NCI-H2227 treated with DMSO at 0.1 percent for 48 hours (cell line): ENCODE results near the gene DRAM1.
"Not testable (repeated sequence)": the region's sequence is repeated elsewhere in the genome, so short reads cannot be mapped to it uniquely, and the experiment has no call there.

Experiments
- DNase-seq: peaks from one replicate; lab custom pipeline; 2025; lab: John Stamatoyannopoulos, UW

Gene DRAM1

GRCh38 chr12:101859664-101860607 lies 17.4 kb upstream of the DRAM1 start:
- no peak for DNase-seq

GRCh38 chr12:101861688-101862087 lies 15.7 kb upstream of the DRAM1 start:
- not testable (repeated sequence) for DNase-seq

- no peak for DNase-seq
These were observed 15.1 kb upstream of the DRAM1 start for GRCh38 chr12:101862245-101862644.

GRCh38 chr12:101863981-101864380 lies 13.4 kb upstream of the DRAM1 start:
- DNase-seq, result no peak

- no peak for DNase-seq
These were observed 10.6 kb upstream of the DRAM1 start for GRCh38 chr12:101866615-101867373.

- DNase-seq, result not testable (repeated sequence)
These were observed 9.8 kb upstream of the DRAM1 start for GRCh38 chr12:101867619-101868018.

- DNase-seq, result no peak
These were observed 6.5 kb upstream of the DRAM1 start for GRCh38 chr12:101870925-101871324.

- no peak for DNase-seq
These were observed 2.2 kb upstream of the DRAM1 start for GRCh38 chr12:101875162-101875561.

GRCh38 chr12:101876322-101876860 lies 989 bp upstream of the DRAM1 start:
- no peak for DNase-seq

- DNase-seq, result no peak
These were observed 444 bp downstream of the DRAM1 start for GRCh38 chr12:101877806-101878242.

GRCh38 chr12:101878243-101878821 lies 952 bp downstream of the DRAM1 start:
- DNase-seq, result no peak

GRCh38 chr12:101880769-101881168 lies 3.4 kb downstream of the DRAM1 start:
- no peak for DNase-seq

- no peak for DNase-seq
These were observed 3.8 kb downstream of the DRAM1 start for GRCh38 chr12:101881228-101881627.

- no peak for DNase-seq
These were observed 6.8 kb downstream of the DRAM1 start for GRCh38 chr12:101884174-101884573.

- not testable (repeated sequence) for DNase-seq
These were observed 7.5 kb downstream of the DRAM1 start for GRCh38 chr12:101884781-101885340.

- no peak for DNase-seq
These were observed 8.7 kb downstream of the DRAM1 start for GRCh38 chr12:101885912-101886561.

- no peak for DNase-seq
These were observed 11.9 kb downstream of the DRAM1 start for GRCh38 chr12:101889211-101889752.

GRCh38 chr12:101891462-101891971 lies 14.1 kb downstream of the DRAM1 start:
- DNase-seq, result no peak

- no peak for DNase-seq
These were observed 15.4 kb downstream of the DRAM1 start for GRCh38 chr12:101892794-101893193.

GRCh38 chr12:101901777-101902176 lies 24.4 kb downstream of the DRAM1 start:
- no peak for DNase-seq

- DNase-seq, result no peak
These were observed 25.3 kb downstream of the DRAM1 start for GRCh38 chr12:101902641-101903040.
